ENCODE data around the gene PARD3. TPM values are rescaled to one million over a fixed set of nuclear protein-coding genes. Genes with fewer than 3 reads are reported as not detected.

The PARD3 gene
- total RNA-seq, 4 donors from 2014 or later: 27.3 to 65.3 (median 55.6) TPM

DNA sequence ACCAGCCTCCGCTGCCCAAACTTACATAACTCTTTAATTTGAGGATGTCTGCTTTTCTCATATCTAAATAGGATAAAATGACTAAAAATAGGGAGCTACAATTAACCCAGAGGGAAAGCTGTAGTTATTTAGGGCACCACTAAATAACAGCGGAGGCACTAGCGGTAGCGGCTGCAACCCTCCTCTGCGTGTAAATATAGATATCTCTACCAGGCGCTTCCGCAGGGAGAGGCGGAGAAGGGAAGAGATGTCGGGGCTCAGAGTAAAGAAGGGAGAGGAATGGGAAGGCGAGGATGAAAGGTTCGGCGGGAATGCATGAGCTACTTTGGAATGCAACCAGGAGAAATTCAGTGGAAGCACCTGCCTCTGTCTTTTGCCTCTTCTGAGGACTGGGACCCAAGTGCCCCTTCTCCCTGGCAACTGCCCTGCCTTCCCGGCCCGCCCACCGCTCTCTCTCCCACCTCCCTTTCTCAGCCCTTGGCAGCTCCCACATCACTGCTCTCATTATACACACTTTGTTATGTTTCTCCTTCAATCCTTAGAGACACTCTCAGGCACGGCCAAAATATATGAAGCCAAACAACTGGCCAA, 698.3 kb downstream of the PARD3 start:
- no peak overlapping the region for H3K4me3 ChIP-seq
- in situ Hi-C loops (cut with MboI; ENCODE audit: low pct_ligation_motif_present in 1 of 4, low pct_unique_long_range_greater_than_20kb in 1 of 4, low sequenced_read_pairs in 3 of 4) (no loop called here), intact Hi-C loops (cut with DNase I; ENCODE audit: low total_unique reads) (no loop called here)
- TF ChIP-seq POLR2AphosphoS5 (IDR thresholded peaks at IDR 0.05) (no peak), EP300 (IDR thresholded peaks at IDR 0.05; ENCODE audit: low read depth) (no peak), POLR2A (IDR thresholded peaks at IDR 0.05) (no peak)
- TF ChIP-seq, protein P1, sequence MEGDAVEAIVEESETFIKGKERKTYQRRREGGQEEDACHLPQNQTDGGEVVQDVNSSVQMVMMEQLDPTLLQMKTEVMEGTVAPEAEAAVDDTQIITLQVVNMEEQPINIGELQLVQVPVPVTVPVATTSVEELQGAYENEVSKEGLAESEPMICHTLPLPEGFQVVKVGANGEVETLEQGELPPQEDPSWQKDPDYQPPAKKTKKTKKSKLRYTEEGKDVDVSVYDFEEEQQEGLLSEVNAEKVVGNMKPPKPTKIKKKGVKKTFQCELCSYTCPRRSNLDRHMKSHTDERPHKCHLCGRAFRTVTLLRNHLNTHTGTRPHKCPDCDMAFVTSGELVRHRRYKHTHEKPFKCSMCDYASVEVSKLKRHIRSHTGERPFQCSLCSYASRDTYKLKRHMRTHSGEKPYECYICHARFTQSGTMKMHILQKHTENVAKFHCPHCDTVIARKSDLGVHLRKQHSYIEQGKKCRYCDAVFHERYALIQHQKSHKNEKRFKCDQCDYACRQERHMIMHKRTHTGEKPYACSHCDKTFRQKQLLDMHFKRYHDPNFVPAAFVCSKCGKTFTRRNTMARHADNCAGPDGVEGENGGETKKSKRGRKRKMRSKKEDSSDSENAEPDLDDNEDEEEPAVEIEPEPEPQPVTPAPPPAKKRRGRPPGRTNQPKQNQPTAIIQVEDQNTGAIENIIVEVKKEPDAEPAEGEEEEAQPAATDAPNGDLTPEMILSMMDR (IDR thresholded peaks at IDR 0.05): no peak
- 82 to 87% methylated on average over 16 of the region's 16 CpGs for WGBS, 2 donors (ENCODE audit: low coverage in 1 of 2)
- H3K27me3 ChIP-seq: no peaks in the 10 kb centered on the region
- no peaks in the 10 kb centered on the region for H3K36me3 ChIP-seq
- H3K4me1 ChIP-seq: peaks cover 0 to 8% (median under 1%) of the 10 kb centered on the region in 4 donors
- H3K27ac ChIP-seq: no peak overlapping the region
- no peak for DNase-seq
- H3K9me3 ChIP-seq: no peaks in the 10 kb centered on the region

DNA sequence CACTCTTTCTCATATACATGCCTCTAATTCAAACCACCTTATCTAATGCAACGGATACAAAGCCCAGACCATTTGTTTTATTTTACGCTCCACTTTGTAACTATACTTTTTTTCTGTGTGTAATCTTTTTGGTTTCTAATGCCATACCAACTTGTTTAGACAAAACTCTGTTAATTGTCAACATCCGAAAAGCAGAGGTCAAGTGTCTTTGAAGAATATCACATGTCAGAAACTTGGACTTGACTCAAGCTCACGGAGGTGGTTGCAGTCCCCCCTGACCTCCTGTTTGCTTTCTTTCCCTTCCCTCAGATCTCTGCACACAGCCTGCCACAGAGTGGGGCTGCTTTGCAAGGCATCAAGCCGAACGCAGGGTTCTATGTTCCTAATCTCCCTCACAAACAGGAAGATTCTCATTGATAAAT, 698.9 kb downstream of the PARD3 start:
- H3K9me3 ChIP-seq: no peaks in the 10 kb centered on the region
- 64 to 84% methylated on average over 3 to 6 of the region's 6 CpGs for WGBS, 2 donors (ENCODE audit: low coverage in 1 of 2)
- in situ Hi-C loops (cut with MboI; ENCODE audit: low pct_ligation_motif_present in 1 of 4, low pct_unique_long_range_greater_than_20kb in 1 of 4, low sequenced_read_pairs in 3 of 4) (no loop called here), intact Hi-C loops (cut with DNase I; ENCODE audit: low total_unique reads) (no loop called here)
- no peaks in the 10 kb centered on the region for H3K36me3 ChIP-seq
- no peak overlapping the region for H3K4me3 ChIP-seq
- peaks cover 0 to 4% (median 0%) of the 10 kb centered on the region in 4 donors for H3K4me1 ChIP-seq
- TF ChIP-seq, protein P1 (IDR thresholded peaks at IDR 0.05): no peak
- no peaks in the 10 kb centered on the region for H3K27me3 ChIP-seq
- no peak for DNase-seq
- no peak overlapping the region for H3K27ac ChIP-seq

GRCh38 chr10:34114914-34115313, 700.2 kb downstream of the PARD3 start:
- intact Hi-C loops (cut with DNase I; ENCODE audit: low total_unique reads) (no loop called here), in situ Hi-C loops (cut with MboI; ENCODE audit: low pct_ligation_motif_present in 1 of 4, low pct_unique_long_range_greater_than_20kb in 1 of 4, low sequenced_read_pairs in 3 of 4) (no loop called here)
- DNase-seq: no peak
- Histone ChIP-seq H3K4me3 (no peak overlapping the region), H3K27me3 (no peaks in the 10 kb centered on the region), H3K27ac (no peak overlapping the region), H3K4me1 (peaks cover 0 to 4% (median 0%) of the 10 kb centered on the region in 4 donors), H3K9me3 (no peaks in the 10 kb centered on the region), H3K36me3 (no peaks in the 10 kb centered on the region)
- WGBS, 2 donors (ENCODE audit: low coverage in 1 of 2): 84 to 86% methylated on average over 10 of the region's 10 CpGs
- TF ChIP-seq, protein P1 (IDR thresholded peaks at IDR 0.05): no peak
- TF ChIP-seq POLR2A (IDR thresholded peaks at IDR 0.05) (no peak), EP300 (IDR thresholded peaks at IDR 0.05; ENCODE audit: low read depth) (no peak), POLR2AphosphoS5 (IDR thresholded peaks at IDR 0.05) (no peak)

DNA sequence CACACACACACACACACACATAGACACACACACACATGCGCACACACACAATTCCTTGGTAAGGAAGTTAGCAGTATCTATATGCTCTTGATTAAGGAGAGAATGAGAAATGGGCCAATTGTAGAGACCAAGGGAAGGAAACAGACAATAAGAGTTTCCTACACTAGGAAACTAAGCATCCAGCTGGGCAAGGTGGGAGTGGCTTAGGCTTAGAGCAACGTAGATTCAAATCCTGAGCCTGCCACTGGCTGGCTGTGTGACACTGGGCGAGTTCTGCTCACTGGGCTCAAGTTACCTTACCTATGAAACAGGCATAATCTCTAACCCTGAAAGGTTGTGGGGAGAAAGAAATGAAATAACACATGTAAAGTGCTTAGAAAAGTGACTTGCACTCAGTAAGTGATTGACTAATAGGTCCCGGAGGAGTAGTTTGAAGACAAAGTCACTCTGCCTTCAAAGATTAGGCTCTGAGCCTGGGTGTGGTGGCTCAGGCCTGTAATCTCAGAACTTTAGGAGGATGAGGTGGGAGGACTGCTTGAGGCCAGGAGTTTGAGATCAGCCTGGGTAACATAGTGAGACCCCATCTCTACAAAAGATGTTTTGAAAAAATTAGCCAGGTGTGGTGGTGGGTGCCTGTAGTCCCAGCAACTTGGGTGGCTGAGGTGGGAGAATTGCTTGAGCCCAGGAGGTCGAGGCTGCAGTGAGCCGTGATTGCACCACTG, 701.4 kb downstream of the PARD3 start:
- H3K36me3 ChIP-seq: no peaks in the 10 kb centered on the region
- H3K4me1 ChIP-seq: peaks cover 0 to 4% (median 0%) of the 10 kb centered on the region in 4 donors
- no peak for DNase-seq
- in situ Hi-C loops (cut with MboI; ENCODE audit: low pct_ligation_motif_present in 1 of 4, low pct_unique_long_range_greater_than_20kb in 1 of 4, low sequenced_read_pairs in 3 of 4) (no loop called here), intact Hi-C loops (cut with DNase I; ENCODE audit: low total_unique reads) (no loop called here)
- no peak overlapping the region for H3K4me3 ChIP-seq
- WGBS, 2 donors (ENCODE audit: low coverage in 1 of 2): 82 to 96% methylated on average over 6 of the region's 6 CpGs
- no peaks in the 10 kb centered on the region for H3K27me3 ChIP-seq
- no peak for TF ChIP-seq POLR2A (IDR thresholded peaks at IDR 0.05)
- no peak for TF ChIP-seq POLR2AphosphoS5 (IDR thresholded peaks at IDR 0.05)
- TF ChIP-seq, protein P1 (IDR thresholded peaks at IDR 0.05): no peak
- no peak for TF ChIP-seq EP300 (IDR thresholded peaks at IDR 0.05; ENCODE audit: low read depth)
- H3K27ac ChIP-seq: no peak overlapping the region
- H3K9me3 ChIP-seq: no peaks in the 10 kb centered on the region
